ENCODE measurements around the gene NLGN1. TPM values are rescaled to one million over a fixed set of nuclear protein-coding genes. Genes with fewer than 3 reads are reported as not detected.

NLGN1 gene
- total RNA-seq, 1 experiment from 2014 or later: 5.2 TPM

- Histone ChIP-seq H3K9me3 (ENCODE audit: control insufficient read depth, low read depth, low read length) (no peaks in the 10 kb centered on the region), H2BK12ac (ENCODE audit: insufficient read length, low read depth, low read length) (no peak overlapping the region), H3K27me3 (ENCODE audit: insufficient read depth, low read length) (no peaks in the 10 kb centered on the region), H3K9ac (ENCODE audit: extremely low read depth, insufficient read length, low read length) (no peak overlapping the region), H4K20me1 (ENCODE audit: control insufficient read depth, insufficient read depth, insufficient read length) (no peaks in the 10 kb centered on the region), H2BK20ac (ENCODE audit: low read depth, low read length, poor library complexity, severe bottlenecking) (no peak overlapping the region), H3K79me2 (ENCODE audit: insufficient read depth, low read length) (no peaks in the 10 kb centered on the region), H3K23me2 (ENCODE audit: insufficient read length, low read depth, low read length, poor library complexity, severe bottlenecking) (no peaks in the 10 kb centered on the region), H3K56ac (ENCODE audit: insufficient read length, low read depth, low read length) (no peak overlapping the region), H4K8ac (replicated peaks; ENCODE audit: insufficient read length, low read depth, low read length) (no peak overlapping the region), H3K4me2 (ENCODE audit: insufficient read depth, insufficient read length, low read length) (no peak overlapping the region), H4K91ac (ENCODE audit: insufficient read length, low read depth, low read length) (no peak overlapping the region), H3K14ac (ENCODE audit: insufficient read depth, low read length) (no peak overlapping the region), H3K79me1 (ENCODE audit: insufficient read depth, low read depth, low read length, poor library complexity, severe bottlenecking) (no peaks in the 10 kb centered on the region), H3T11ph (ENCODE audit: low read length) (no peak overlapping the region), H3K27ac (ENCODE audit: insufficient read length, low read depth, low read length) (no peak overlapping the region), H3K23ac (ENCODE audit: insufficient read length, low read depth, low read length) (no peak overlapping the region), H2AK5ac (ENCODE audit: insufficient read length, low read length) (no peak overlapping the region), H4K5ac (ENCODE audit: insufficient read length, low read depth, low read length) (no peak overlapping the region), H3K4ac (ENCODE audit: low read depth, low read length) (no peak overlapping the region), H2AFZ (ENCODE audit: low read length) (no peak overlapping the region), H2BK120ac (ENCODE audit: low read depth, low read length, poor library complexity, severe bottlenecking) (no peak overlapping the region), H2BK15ac (ENCODE audit: low read depth, low read length) (no peak overlapping the region), H2BK5ac (ENCODE audit: insufficient read length, low read length) (no peak overlapping the region), H3K18ac (ENCODE audit: insufficient read length, low read depth, low read length) (no peak overlapping the region), H3K4me1 (ENCODE audit: insufficient read depth, low read length) (peaks cover 2% of the 10 kb centered on the region; the same call in 1 of the 2 replicates)
- no CpG with 5 or more reads among the region's 1 CpG for WGBS (ENCODE audit: extremely low coverage, insufficient read length, low lambda C conversion rate)
- no peak overlapping the region for H3K27ac Mint-ChIP-seq
- H3K36me3 Mint-ChIP-seq (ENCODE audit: insufficient read depth in 1 of 3, low read depth in 3 of 3): no peaks in the 10 kb centered on the region
- DNase-seq: no peak
- H3K27me3 Mint-ChIP-seq (ENCODE audit: low read depth): no peaks in the 10 kb centered on the region
- no peaks in the 10 kb centered on the region for H3K9me3 Mint-ChIP-seq
- no peak overlapping the region for H3K4me3 Mint-ChIP-seq
- no peak for TF ChIP-seq CTCF (conservative IDR thresholded peaks at IDR 0.05)
- peaks cover 10 to 15% of the 10 kb centered on the region in 2 experiments for H3K4me1 Mint-ChIP-seq
Observed at GRCh38 chr3:173920386-173920785, 522.8 kb downstream of the NLGN1 start.

All from H9 (cell line).